GM19099 (cell line): ENCODE data around the gene KCNAB1.

ENCODE experiments used
- POLR2A ChIP-seq: IDR thresholded peaks from 3 replicates; pipeline ENCODE4 v1.6.1; 2011; ENCODE audit warnings: low read depth; ENCODE audit not compliant: insufficient read length; ENCODE audit errors: extremely low read depth

The KCNAB1 gene

DNA sequence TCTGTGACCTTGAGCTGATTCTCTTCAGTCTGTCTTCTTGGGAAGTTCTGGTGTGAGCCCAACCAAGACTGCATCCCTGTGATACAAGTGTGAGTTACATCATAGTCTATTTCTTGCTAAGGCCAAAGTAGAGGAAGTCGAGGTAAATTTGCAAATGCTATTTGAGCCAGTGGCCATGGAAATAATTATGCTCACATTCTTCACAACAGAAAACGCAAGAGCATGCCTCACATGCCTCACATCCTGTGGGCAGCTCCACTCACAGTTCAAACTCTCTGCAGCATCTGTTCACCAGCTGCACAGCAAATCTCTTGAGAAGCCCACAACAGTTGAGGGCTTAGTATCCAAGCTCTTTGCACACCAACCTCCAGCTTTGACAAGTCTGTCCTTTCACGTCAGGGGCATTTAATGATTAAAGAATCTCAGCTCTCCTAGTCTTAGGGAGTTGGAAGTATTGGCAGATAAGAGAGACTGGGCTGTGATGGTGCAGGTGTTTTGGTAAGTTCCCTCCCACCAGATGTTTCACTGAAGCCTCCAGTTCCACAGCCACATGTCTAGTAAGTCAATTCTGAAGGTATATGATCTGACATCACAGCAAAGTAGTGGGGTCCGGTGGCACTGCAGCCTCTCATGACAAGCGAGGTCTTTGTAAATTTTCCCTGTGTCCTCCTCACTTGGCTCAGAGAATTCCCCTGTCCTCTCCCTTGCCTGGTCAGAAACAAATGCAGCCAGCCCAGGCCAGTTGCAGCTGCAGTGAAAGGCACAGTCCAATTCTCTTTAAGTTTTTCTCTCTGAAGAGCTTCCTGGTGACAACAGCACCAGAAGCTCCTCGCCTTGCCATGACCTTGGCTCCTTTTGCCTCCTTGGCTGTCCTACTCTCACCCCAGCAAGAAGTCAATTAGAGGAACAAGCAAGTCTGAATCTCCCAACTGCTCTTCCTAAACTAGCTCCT lies 268.4 kb downstream of the KCNAB1 start:
- TF ChIP-seq POLR2A: no peak

DNA sequence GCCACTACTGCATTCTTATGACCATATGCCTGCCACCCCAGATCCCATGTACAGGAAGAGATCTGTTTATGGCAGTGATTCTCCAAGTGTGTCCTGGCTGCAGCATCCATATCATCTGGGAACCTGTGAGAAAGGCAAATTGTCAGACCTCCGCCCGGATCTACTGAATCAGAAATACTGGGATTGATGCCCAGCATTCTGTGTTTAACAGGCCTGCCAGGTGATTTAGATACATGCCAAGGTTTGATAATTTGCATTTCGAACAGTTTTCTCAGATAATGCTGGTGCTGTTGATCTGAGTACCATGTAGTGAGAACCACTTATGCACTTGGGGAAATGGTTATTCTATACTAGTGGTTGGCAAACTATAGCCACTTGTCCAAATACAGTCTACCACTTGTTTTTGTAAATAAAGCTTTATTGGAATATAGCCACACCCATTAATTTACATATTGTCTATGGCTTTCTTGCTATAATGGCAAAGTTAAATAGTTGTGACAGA lies 269.1 kb downstream of the KCNAB1 start:
- no peak for TF ChIP-seq POLR2A

DNA sequence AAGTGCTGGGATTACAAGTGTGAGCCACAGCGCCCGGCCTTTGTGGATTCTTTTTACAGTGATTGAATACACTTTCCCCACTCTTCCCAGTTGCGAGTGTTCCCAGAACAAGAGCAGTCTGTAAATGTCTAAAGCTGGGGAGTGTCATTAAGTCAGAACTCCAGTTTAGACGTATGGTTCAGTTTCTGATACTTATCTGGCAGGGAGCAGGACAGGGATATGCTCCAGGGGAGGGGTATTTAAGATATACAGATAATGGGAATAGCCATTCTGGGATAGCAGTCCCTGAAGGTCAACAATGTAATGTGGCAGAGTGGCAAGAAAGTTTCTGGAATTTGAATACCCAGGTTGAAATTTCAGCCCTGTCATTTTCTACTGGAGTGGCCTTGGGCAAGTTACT lies 270.5 kb downstream of the KCNAB1 start:
- no peak for TF ChIP-seq POLR2A

DNA sequence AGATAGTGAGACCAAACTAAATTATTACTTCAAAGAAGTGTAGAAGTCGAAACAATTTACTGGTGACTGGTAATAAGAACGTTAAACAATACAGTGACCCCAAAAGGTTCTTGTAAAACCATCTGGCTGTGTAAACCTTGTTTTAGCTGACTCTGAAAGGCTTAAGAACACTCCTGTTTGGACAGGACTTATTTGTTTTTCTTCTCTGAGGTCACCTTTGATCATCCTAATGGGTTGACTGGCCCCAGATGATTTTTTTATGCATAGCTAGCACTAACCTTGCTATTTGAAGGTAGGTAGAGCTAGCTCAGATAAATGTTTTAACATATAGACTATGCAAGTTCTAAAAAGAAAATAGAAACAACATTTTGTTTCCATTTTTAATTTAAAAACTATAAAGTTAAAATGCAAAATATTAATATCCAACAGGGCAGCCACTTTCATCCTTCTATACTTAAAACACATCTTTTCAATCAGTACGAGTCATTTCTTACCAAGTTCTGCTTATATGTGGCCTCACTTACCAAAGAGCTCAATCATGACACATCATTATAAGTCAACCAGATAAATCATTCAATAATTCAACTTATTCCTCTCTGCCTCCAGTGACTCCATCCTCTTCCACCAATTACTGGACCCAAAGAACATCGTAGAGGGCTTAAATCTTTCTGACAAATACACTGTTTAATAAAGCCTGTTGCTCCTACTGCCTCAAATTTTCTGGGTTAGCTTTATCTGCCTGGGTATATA lies 275.8 kb downstream of the KCNAB1 start:
- no peak for TF ChIP-seq POLR2A

DNA sequence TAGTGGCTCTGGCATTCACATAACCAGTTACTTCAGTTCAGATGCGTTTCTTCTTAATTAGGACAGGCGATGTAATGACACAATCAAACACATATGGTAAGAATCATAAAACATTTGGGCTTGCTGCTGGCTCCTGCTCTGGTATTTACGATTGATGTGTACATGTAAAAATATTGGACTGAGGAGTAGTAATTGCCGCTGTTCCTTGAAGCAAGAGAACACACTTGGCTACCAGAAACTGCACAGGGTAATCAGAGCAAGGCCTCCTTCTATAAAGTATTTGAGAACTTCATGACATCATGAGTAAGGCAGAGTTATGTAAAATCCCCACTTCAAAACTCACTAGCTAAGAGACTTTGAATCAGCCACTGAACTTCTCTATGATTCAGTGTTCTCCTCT lies 276.5 kb downstream of the KCNAB1 start:
- no peak for TF ChIP-seq POLR2A

DNA sequence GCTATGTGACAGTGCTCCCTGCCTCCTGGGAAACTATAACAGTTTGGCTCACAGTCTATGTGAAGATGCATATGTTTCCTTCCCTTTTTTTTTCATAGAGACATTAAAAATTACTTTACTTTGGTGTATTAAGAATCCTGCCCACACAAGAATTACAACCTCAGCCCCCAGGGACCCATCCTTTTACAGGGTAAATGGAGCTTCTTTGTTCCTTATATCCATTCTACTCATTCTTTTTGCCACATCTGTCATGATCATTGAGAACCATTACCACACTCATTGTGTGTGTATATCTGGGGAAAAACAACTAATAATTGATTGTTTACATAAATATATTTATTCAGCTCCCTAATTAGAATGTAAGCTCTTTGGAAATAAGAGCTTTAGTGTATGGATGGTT lies 277.2 kb downstream of the KCNAB1 start:
- TF ChIP-seq POLR2A: no peak

DNA sequence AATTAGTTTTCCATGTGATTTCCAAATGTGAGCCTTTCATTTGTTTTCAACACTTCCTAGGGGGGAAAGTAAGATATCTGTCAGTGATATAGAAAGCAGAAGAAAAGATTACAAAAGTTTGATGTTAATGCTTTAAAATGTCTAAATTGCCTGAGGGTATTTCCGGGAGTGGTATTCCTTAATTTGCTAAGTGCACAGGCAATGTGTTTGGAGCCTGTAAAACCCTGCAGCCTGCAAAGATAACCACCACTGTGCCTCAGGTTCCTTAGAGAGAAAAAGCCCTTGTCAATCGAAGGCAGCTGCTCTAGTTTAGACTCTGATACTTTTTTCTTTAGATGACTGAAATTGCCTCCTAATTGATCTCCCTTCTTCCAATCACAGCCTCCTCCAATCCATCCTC lies 279.7 kb downstream of the KCNAB1 start:
- no peak for TF ChIP-seq POLR2A

DNA sequence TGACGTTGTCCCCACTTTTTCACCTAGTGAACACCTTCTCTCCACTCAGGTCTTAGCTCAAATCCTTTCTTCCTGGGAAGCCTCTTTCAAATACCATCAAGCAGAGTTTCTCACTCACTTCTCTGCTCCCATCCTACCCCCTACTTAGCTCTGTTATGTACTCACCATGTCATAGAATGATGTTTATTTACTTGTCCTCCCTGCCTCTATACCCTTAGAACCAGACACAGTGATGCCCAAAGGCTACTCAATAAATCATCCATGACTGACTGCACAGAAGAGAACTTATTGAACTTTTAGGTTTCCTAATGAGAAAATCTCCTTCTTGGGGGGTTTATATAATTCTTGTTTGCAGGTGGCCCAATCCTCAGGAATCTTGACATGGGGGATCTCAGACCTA lies 280.4 kb downstream of the KCNAB1 start:
- TF ChIP-seq POLR2A: no peak

DNA sequence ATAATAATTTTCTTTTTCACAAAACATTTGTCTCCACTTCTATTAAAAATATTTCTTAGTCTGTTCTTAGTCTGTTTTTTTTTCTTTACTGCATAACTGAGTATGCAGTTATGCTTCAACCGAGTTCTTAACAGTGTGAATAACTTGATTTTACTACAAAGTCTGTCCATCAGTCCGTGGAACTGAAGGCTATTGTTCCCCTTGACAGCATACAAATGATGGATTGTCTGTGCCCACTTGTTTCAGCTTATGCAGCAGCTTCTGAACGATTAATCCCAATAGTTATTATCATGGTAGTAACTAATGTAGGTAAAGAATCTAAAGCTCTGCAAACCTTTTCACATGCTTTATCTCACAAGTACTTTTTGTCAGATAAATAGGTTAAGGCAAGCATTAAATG lies 283.8 kb downstream of the KCNAB1 start:
- TF ChIP-seq POLR2A: no peak

DNA sequence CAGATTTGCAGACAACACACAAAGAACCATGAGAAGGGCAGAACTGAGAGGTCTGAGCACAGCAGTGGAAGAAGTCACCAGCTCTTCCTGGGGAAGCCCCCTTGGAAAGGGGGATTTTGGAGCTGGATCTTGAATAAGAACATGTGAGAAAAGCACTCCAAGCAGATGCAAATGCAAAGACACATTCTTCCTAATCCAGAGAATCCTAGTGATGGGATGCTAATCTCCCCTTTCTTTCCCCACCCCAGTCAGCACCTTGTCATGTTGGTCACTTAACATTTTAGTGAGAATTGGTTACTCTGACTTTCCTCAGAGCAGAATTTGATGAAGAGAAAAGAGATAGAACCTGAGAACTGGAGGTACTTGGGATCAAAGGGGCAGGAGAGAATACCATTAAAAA lies 286.0 kb downstream of the KCNAB1 start:
- TF ChIP-seq POLR2A: no peak

DNA sequence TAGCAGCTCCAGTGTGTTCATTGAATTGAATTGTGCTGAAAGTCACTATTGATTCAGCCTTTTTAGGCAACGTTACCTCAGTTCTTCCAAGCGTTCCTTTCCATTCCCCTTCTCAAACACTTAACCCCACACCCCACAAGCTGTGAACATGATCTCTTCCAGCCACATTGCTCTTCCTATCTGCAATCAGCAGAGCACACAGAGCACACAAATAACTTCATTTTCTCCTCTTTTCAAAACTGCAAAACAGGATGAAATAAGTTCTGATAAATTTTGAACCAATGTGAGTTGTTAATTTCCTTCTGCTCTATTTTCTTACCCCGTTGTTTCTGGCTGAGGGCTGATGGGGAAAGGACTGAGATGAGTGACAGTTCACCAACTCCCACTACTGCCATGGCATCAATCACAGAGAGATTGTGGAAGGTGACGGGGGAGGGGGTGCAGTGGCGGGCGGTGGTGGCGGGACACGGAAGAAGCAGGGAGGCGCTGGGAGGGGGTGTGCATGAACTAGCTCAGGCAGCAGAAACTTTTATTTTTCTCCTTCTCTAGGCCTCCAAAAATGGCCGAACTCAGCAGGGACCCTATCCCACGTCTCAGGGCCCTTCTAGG lies 287.3 kb downstream of the KCNAB1 start:
- no peak for TF ChIP-seq POLR2A

DNA sequence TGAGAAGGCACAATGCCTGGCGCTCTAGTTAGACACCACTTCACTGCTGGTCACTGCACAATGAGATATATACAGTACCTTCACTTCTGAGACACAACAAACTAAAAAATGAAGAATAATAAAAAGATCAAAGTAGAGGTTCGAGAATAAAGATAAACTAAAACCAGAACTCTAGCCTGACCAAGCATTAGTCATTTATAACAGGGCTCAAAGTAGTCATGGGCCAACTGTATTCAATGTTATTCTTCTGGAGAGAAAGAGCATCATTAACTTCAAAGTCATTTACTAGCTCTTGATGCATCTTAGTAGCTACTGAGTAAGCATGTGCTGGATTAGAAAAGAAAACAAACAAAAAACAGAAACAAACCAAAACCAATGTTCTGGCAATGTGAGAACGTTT lies 289.3 kb downstream of the KCNAB1 start:
- no peak for TF ChIP-seq POLR2A

DNA sequence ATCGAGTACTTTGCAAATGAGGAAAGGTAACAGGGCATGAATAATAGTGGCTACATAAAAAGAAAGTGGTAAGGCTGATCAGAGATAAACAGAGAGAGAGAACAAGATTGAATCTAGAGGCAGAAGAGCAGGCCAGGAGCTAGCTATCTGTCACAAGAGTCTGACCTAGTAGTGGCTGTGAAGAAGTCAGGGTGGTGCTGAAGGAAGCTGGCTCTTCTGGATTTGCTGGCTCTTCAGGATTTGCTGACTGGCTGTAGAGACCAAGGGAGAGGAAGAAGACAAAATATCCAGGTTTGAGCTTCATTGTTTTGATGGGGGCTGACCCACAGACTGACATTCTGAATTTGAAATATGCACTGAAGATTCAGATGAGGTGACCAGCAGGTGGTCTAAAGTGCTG lies 292.2 kb downstream of the KCNAB1 start:
- no peak for TF ChIP-seq POLR2A

DNA sequence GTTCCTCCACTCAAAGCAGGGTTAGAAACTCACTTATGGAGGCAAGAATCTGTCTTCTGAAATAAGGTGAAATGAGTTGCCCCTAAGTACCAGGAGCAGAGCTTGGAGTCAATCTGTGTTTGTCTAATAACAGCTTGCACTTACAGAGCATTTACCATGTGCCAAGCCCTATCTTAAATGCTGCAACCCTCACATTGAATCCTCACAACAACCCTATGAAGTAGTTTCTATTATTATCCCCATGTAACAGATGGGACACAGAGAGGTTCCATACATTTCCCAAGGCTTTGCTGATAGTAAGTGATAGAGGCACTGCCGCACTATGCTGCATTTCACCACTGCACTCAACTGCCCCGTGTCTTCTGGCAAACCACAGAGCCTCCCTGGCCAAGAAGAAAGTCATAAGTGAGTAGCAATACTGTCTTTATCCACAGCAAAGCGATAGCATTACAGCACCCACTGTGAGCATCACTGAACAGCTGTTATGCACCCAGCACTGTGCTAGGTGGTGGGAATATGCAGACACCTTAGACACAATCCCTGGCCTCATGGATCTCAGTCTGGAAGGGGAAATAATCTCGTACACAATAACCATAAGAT lies 293.0 kb downstream of the KCNAB1 start:
- no peak for TF ChIP-seq POLR2A

DNA sequence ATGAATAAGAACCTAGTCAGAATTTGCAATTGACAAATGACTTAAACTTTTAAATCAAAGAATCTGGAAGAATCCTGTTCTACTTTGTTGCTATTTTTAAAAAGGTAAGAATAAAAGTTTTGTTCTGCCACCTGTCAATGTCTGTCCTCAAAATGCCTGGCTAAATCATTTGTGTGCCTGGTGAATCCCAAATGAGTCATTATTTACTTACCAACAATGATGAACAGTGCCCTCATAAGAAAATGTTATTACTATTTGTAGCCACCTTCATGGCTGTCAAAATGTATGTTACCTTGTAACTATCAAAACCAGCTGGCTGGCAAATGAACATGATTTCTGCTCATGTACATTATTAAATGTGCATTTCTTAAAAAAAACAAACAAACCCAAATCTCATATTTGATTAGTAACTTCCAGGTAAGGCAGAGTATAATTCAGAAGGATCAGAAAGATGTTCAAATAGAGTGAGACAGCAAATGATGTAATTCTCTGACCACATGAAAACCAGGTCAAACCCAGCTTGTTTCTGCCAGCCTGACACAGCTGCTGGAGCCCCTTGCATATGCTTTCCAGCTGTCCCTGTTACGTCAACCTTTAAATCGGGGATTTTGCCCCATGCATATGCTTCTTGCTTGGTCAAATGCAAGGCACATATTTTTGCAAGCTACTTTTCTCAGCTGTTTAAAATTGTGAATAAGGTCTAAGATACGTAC lies 296.6 kb downstream of the KCNAB1 start:
- TF ChIP-seq POLR2A: no peak

DNA sequence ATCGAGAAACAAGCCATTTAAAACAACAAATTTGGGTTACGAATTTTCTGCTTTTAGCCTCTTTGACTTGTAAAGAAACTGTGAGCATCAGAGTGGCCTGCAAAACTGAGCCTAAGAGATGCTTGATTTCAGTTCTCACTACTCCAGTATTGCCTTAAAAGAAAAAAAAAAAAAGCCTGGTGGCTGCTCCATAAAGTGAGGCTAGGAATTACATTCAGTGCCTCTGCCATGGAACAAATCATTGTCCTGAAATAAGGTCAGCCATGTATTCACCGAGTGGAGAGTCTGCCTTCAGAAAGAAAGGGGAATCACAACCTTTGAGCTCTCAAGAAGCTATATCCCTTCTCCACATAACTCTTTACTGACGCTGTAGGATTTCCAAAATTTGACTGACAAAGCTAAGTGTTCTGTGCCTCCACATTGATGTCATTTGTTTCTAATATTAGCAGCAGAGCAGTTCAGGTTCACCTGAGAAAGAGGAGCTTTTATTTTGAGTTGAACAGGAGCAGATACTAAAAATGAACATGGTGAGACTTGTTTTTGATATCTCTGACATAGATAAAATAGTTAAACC lies 297.3 kb downstream of the KCNAB1 start:
- TF ChIP-seq POLR2A: no peak
